ENCODE data around the gene EIPR1. TPM values are rescaled to one million over a fixed set of nuclear protein-coding genes. Genes with fewer than 3 reads are reported as not detected.

EIPR1 gene
- polyA plus RNA-seq, 5 donors, result 18.7 to 22.0 (median 20.3) TPM

GRCh38 chr2:3177891-3178577 is 199.6 kb downstream of the EIPR1 start:
- DNase-seq, result no peak

GRCh38 chr2:3176869-3177255 is 200.8 kb downstream of the EIPR1 start:
- no peak for DNase-seq

DNA sequence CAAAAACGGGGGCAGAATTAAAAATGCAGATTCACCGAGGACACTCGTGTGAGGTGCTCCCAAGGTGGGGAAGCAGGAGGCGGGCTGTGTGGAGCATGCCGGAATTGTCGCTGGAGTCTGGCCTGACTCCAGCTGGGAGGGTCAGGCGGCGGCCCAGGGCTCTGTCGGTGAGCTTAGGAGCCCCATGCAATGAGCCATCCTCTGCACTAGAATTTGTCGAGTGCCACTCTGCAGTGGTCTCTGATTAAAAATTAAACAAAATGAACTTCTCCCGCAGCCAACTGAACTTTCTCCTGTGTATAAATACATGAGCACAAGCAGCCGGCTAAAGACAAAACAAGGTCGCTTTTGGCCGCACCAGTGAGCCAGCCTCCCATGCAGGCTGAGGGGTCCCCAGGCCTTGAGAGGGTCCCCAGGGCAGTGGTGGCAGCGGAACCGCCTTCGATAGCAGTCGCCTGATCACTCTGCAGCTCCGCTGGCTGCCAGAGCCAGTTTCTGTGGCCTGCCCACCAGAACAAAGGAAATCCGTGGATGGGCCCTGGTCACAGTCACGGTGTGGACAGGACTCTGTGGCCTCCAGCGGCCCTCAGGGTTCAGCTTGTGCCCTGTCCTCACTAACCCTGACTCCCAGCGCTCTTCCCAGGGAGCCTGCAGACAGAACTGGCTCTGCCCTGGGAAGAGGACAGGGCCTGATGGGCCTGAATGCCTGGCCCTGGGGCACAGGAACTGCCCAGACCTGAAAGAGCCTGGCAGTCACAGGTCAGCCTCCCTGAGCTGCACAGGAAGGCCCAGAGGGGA is 201.3 kb downstream of the EIPR1 start:
- DNase-seq, result no peak

GRCh38 chr2:3175568-3175955 is 202.1 kb downstream of the EIPR1 start:
- no peak for DNase-seq

- DNase-seq, result no peak
Observed at GRCh38 chr2:3174626-3175567, 202.7 kb downstream of the EIPR1 start.

- no peak for DNase-seq
Observed at GRCh38 chr2:3173031-3173430, 204.6 kb downstream of the EIPR1 start.

- no peak for DNase-seq
Observed at GRCh38 chr2:3172265-3172935, 205.2 kb downstream of the EIPR1 start.

- no peak for DNase-seq
Observed at GRCh38 chr2:3171564-3172264, 205.9 kb downstream of the EIPR1 start.

DNA sequence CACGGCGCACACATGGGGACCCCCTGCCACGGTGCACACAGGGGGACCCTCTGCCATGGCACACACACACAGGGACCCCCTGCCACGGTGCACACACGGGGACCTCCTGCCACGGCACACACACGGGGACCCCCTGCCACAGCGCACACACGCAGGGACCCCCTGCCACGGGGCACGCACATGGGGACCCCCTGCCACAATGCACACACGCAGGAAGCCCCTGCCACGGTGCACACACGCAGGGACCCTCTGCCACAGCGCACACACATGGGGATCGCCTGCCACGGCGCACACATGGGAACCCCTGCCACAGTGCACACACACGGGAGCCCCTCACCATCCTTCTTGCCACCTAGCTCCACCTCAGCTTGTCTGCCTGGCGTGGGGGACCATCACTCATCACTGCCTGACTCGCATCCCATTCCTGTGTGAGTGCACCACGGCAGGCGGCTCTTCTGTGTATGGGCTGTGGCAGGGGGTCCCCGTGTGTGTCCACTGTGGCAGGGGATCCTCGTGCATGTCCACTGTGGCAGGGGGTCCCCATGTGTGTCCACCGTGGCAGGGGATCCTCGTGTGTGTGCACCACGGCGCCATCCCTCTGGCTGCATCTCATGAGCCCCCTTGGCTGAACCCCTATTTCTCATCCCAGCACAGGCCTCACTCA is 206.7 kb downstream of the EIPR1 start:
- DNase-seq, result no peak

DNA sequence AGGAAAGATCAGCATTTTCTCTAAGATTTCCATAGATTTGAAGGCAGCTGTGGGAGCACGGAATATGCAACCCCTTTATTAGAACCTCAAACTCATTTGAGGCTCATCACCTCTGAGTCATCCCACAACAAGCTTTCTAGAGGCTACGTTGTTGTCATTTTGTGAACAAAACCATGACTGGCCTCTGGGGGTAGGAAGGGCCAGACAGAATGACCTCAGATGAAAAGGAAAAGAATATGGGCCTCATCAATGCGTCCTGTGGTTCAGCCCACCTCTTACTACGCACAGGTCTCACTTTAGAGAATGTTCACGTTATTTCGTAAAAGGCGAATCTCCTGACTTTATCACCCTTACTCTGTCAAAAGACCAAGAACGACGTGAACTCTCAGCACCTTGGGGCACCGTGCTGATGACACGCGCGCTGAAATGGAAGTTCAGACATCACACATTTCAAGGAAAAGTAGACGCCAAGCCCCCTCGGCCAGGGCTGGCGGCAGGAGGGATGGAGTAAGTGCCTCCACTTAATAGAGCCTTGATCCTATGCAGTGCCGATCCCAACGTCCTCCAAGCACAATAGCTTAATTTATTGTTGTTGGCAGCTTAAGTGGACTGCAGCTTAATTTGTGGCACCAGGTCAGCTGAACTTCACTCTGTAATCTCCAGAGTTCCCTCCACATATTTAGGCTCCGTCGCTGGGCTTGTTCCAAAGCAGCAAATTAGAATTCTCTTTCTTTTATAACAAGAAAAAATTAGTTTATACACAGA is 208.3 kb downstream of the EIPR1 start:
- DNase-seq, result no peak

- DNase-seq, result no peak
Observed at GRCh38 chr2:3168230-3168891, 209.3 kb downstream of the EIPR1 start.

- DNase-seq, result no peak
Observed at GRCh38 chr2:3163401-3163800, 214.2 kb downstream of the EIPR1 start.

DNA sequence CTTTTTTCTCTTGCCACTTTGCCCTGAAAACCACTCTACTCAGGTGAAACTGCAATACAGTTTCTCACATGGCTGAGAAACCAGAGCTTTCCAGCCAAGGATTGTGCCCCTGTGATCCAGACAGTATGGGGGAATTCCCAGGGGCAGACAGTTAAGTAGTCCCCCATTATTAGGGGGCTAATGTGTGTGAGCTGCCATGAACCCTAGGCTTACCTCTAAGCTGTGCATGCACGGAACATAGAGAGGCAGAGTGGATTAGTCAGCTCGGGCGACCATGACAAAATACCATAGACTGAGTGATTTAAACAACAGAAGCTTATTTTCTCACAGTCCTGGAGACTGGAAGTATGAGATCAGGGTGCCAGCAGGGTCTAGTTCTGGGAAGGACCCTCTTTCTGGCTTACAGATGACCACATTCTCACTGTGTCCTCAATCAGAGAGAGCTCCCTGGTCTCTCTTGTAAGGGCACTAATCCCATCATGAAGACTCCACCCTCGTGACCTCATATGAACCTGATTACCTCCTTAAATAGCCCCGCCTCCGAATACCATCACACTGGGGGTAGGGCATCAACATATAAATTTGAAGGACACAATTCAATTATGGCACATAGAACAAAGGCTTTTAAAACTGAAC is 215.1 kb downstream of the EIPR1 start:
- no peak for DNase-seq

DNA sequence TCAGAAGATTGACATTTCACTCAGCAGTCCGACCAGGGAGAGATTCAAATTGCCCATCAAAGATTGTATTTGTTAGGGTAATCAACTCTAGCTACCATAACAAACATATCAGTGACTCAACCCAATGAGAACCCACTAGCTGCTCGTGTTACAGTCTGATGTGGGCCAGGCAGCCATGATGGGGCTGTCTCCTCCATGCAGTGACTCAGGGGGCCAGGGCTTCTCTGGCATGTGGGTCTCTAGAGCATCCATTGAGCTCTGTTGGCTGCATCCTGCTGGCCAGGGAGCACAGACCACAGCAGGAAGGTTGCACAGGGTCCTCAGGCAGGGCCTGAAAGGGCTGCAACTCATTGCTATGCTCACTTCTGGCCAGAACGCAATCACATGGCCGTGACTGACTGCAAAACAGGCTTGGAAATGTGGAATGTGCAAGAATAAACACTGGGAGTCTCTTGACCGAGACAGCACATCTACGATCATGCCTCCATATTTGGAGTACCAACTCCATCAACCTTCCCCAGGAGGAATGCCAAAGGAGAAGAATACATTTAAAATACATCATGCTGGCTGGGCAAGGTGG is 216.8 kb downstream of the EIPR1 start:
- no peak for DNase-seq

DNA sequence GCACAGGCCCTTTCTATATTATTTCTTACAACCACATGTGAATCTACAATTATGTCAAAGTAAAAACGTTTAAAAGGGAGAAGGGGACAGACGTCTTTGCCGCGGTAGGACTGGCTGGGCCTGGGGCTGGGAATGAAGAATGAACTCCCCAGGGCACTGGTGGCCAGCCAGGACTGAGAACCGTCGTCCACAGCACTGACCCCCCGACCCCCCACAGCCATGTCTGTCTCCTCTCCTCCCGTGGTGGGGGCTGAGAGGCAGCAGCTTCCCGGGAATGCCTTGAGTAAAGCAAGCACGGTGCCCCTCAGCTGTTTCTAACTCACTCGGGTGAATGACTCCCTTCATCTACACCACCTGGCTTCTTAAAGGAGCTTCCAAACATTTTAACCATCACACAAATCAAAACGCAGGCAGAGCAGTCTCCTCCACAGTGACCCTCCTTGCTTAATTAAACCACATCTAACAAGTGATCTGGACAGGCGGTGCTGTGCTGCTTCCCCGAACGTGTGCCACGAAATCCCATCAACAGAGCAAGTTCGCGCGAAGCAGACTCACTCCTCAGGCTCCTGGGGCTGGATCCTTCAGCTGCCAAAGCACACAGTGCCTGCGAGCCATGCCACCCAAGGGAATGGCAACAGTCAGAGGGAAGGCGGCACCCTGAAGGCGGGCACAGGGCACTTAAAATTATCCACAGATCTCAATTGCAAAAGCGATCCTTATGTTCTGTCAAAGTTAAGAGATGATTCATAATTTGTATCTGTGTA is 217.7 kb downstream of the EIPR1 start:
- DNase-seq, result no peak

DNA sequence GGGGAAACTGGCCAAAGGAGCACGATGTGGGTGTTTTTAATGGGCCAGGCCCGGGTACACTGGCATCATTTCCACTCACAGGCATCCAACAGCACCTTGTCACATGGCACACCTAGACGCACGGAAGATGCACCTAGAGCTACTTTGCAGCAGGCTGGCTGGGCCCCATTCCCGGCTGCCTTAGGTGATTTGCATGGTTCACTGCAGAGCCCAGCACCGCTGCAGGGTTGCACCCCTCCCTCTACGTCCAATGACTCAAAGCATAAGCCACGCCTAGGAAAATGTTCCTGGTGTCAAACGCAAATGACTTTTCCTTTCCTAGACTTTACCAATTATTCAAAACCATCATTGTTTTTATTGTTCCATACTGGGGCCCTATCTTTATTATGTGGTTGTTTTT is 222.9 kb downstream of the EIPR1 start:
- DNase-seq, result no peak

DNA sequence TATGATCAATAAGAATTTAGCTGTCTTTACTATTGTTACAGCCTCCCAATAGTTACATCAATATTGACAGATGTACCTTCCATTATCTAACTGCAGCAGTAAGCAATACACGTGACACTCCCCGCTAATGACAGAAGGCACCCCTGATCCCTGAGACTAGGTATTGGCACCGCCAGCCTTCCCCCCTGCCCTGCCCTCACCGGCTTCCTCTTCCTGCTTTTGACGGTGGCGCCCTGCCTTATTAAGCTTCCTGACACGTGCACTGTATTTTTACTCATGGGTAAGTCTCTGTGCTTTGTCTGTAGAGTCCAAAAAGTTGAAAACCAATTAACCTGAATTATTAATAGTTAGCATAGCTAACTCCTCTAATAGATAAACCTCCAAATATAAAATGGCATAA is 223.5 kb downstream of the EIPR1 start:
- DNase-seq, result no peak
